Mucosa of descending colon (tissue), 3 donors: Measurements from ENCODE around the gene BLTP3A. TPM values are rescaled to one million over a fixed set of nuclear protein-coding genes. Genes with fewer than 3 reads are reported as not detected.
A peak's percentile ranks its signal among the peaks of the same experiment; 100 is the strongest.
"Not testable (repeated sequence)": the region's sequence is repeated elsewhere in the genome, so short reads cannot be mapped to it uniquely, and the experiment has no call there.

ENCODE experiments used
- ATAC-seq: fragments of 200-7000 bp; cut with Tn5 transposase; one replicate; pipeline ENCODE4 v1.9.1; 2020; ENCODE audit warnings: mild to moderate bottlenecking, moderate library complexity
- DNase-seq, 3 donors: peaks; one replicate each; pipeline ENCODE4 v3.0.0-alpha.2; 2020
- H3K36me3 ChIP-seq: fragments of 200-600 bp; one replicate; pipeline ENCODE4 v1.8.0; 2021; ENCODE audit warnings: low read depth, mild to moderate bottlenecking
- H3K4me1 ChIP-seq: fragments of 200-600 bp; one replicate; pipeline ENCODE4 v1.8.0; 2021; ENCODE audit warnings: low read depth, mild to moderate bottlenecking
- H3K4me3 ChIP-seq: fragments of 200-600 bp; one replicate; pipeline ENCODE4 v1.8.0; 2021; ENCODE audit warnings: mild to moderate bottlenecking
- H3K9me3 ChIP-seq: fragments of 200-600 bp; one replicate; pipeline ENCODE4 v1.8.0; 2021; ENCODE audit warnings: mild to moderate bottlenecking
- intact Hi-C, 2 donors: fragments of 100-400 bp; cut with DNase I in 1 of 2; cut with micrococcal nuclease in 1 of 2; formaldehyde crosslinking; loops; one replicate each; pipeline versions ENCODE4 v1.11.0 to v1.11.1; 2022; cut with DNase I, micrococcal nuclease
- total RNA-seq, 3 donors: library from RNA; stranded (reverse); fragmentation: NEBNext Ultra II Directional in 2 of 3; extraction: Animal tissue kit (Norgen Biotek cat#: 25700) in 2 of 3; gene quantifications; one replicate each; pipeline versions ENCODE4 v1.2.1 to v1.2.4, GENCODE V29; 2021 to 2023
- TF ChIP-seq, protein P1 (sequence below): fragments of 200-600 bp; IDR thresholded peaks from one replicate; pipeline ENCODE4 v1.8.0; 2022; ENCODE audit warnings: antibody characterized with exemption, mild to moderate bottlenecking
- donor health status: DM: no; HTN: no; CAD: no; lungs with moderate emphysema.
- donor health status: DM: no; HTN: no; CAD: no.
- donor health status: DM: no; HTN: yes; CAD: no.

Gene BLTP3A
- total RNA-seq, 3 donors from 2014 or later: 9.2 to 11.3 (median 10.0) TPM

DNA sequence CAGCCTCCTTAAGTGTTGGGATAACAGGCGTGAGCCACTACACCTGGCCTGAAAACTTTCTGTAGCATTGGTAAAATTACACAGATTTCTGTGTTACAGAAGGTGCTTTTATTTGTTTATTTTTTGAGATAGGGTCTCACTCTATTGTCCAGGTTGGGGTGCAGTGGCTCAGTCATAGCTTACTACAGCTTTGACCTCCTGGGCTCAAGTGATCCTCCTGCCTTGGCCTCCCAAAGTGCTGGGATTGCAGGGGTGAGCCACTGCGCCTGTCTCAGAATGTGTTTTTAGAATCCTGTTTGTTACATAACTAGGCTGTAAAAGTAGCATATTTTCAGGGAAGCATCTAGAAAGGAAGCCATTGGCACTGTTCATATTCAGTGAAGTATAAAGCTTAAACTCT, 16.9 kb upstream of the BLTP3A start:
- no peaks in the 10 kb centered on the region for H3K36me3 ChIP-seq
- no peaks in the 10 kb centered on the region for H3K9me3 ChIP-seq
- DNase-seq: no peak
- H3K4me3 ChIP-seq: no peak overlapping the region
- H3K4me1 ChIP-seq: no peaks in the 10 kb centered on the region
- TF ChIP-seq, protein P1, sequence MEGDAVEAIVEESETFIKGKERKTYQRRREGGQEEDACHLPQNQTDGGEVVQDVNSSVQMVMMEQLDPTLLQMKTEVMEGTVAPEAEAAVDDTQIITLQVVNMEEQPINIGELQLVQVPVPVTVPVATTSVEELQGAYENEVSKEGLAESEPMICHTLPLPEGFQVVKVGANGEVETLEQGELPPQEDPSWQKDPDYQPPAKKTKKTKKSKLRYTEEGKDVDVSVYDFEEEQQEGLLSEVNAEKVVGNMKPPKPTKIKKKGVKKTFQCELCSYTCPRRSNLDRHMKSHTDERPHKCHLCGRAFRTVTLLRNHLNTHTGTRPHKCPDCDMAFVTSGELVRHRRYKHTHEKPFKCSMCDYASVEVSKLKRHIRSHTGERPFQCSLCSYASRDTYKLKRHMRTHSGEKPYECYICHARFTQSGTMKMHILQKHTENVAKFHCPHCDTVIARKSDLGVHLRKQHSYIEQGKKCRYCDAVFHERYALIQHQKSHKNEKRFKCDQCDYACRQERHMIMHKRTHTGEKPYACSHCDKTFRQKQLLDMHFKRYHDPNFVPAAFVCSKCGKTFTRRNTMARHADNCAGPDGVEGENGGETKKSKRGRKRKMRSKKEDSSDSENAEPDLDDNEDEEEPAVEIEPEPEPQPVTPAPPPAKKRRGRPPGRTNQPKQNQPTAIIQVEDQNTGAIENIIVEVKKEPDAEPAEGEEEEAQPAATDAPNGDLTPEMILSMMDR: no peak
- no peak for ATAC-seq
- intact Hi-C loops: no loop called here

DNA sequence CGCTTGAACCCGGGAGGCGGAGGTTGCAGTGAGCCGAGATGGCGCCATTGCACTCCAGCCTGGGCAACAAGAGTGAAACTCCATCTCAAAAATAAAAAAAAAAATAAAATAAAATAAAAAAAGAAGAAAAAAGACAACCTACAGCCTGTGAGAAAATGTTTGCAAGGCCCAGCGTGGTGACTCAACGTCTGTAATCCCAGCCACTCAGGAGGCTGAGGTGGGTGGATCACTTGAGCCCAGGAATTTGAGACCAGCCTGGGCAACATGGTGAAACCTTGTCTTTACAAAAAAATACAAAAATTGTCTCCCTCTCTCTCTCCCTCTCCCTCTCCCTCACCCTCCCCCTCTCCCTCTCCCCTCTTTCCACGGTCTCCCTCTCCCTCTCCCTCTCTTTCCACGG, 6.5 kb upstream of the BLTP3A start:
- intact Hi-C loops, H3K4me1 ChIP-seq, H3K36me3 ChIP-seq, H3K9me3 ChIP-seq, H3K4me3 ChIP-seq, DNase-seq, ATAC-seq: not testable (repeated sequence)

DNA sequence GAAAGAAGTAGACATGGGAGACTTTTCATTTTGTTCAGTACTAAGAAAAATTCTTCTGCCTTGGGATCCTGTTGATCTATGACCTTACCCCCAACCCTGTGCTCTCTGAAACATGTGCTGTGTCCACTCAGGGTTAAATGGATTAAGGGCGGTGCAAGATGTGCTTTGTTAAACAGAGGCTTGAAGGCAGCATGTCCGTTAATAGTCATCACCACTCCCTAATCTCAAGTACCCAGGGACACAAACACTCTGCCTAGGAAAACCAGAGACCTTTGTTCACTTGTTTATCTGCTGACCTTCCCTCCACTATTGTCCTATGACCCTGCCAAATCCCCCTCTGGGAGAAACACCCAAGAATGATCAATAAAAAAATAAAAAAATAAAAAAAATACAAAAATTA, 4.7 kb upstream of the BLTP3A start:
- H3K4me1 ChIP-seq, H3K4me3 ChIP-seq, ATAC-seq, DNase-seq, H3K9me3 ChIP-seq, H3K36me3 ChIP-seq, intact Hi-C loops: not testable (repeated sequence)

DNA sequence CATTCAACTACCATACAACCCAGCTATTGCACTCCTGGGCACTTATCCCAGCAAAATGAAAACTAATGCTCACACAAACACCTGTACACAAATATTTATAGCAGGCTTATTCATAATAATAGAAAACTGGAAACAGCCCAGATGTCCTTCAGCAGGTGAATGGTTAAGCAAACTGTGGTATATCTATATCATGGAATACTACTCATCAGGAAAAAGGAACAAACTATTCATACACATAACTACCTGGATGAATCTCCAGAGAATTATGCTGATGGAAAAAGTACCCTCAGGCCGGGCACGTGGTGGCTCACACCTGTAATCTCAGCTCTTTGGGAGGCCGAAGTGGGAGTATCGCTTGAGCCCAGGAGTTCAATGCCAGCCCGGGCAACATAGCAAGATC, 3.8 kb upstream of the BLTP3A start:
- TF ChIP-seq, protein P1: no peak
- Histone ChIP-seq H3K36me3 (no peaks in the 10 kb centered on the region), H3K4me1 (no peaks in the 10 kb centered on the region), H3K9me3 (no peaks in the 10 kb centered on the region), H3K4me3 (no peak overlapping the region)
- intact Hi-C loops: no loop called here
- DNase-seq (no peak), ATAC-seq (no peak)

DNA sequence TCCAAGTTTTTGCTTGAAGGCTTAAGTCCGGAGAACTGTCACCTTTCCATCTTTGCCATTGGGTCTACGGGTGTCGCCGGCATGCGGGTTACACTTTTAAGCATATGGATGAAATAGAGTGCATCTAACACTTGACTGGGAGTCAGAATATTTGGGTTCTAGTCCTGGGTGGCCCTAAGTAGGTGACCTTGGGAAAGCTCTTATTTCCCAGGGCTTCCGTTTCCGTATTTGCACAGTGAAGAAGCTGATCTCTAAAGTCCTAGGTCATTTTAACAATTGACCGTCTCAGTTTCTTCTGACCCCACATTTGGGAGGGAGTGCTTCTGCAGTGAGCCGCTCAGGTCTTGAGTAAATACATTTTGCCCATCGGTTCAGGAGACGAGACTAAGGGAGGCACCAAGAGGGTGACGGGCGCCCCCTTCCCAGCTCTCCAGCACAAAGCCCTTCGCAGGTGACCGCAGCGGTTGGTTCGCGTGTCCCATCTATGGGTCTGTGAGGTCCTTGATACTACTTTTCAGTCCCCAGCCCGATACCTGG, 651 bp upstream of the BLTP3A start:
- ATAC-seq (peak; percentile 61), DNase-seq (peak; percentile 71 to 73 (median 73))
- H3K4me3 ChIP-seq: peak overlapping the region; percentile 50
- intact Hi-C loops: no loop called here
- TF ChIP-seq, protein P1: no peak
- H3K9me3 ChIP-seq: no peaks in the 10 kb centered on the region
- no peaks in the 10 kb centered on the region for H3K36me3 ChIP-seq
- no peaks in the 10 kb centered on the region for H3K4me1 ChIP-seq

DNA sequence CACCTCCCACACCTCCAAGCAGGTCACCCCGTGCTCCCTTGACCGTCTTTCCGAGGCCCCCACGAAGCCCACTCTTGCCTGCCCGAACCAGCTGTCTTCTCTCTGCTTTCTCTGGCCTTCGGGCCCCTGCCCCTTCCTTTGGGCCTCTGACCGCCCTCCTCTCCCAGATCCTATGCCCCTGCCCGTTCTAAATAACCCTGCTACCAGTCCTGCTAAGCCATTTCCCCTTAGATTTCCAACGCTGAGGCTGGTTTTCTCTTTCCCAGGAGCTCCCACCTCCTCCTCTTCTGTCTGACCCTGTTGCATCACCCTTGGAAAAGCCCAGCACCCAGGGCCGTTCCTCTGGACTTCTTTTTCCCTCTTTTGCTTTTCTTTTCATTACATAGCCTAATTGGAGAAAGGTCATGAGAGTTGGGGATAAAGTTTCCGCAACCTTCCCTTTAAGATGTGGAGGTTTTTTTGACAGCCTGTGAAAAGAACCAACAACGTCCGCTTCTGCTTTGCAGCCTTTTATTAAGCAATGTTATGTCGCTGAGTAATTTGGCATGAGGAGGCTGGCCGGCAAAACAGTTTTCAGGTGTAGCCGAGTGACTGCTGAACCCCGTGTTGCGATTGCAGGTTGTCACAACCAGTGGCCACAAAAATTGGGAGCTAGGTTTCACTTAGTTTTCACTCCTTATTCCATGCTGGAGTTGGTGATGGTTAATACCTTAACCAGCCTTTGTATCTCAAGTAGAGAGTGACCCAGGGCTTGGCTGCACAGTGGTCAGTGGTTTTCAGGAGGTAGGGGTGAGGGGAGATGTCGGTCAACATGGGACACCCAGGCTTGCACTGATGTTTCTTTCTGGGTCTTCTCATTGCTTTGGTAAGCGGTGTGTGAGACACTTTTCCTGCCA, 970 bp downstream of the BLTP3A start:
- H3K4me1 ChIP-seq: no peaks in the 10 kb centered on the region
- H3K36me3 ChIP-seq: no peaks in the 10 kb centered on the region
- ATAC-seq (peak; percentile 28), DNase-seq (peak in 1 of 3 donors; percentile 27)
- intact Hi-C loops: no loop called here
- TF ChIP-seq, protein P1: no peak
- H3K9me3 ChIP-seq: no peaks in the 10 kb centered on the region
- H3K4me3 ChIP-seq: peak overlapping the region; percentile 50
